HEK293 (cell line): Measurements from ENCODE around the gene PPP1R18.

Experiments
- GLIS1 ChIP-seq: fragments of 450-650 bp; formaldehyde crosslinking; IDR thresholded peaks from 2 replicates; pipeline ENCODE4 v1.5.1; 2016; ENCODE audit warnings: missing biosample characterization, missing genetic modification characterization
- YY2 ChIP-seq: fragments of 450-650 bp; formaldehyde crosslinking; IDR thresholded peaks from 2 replicates; pipeline ENCODE4 v1.5.1; 2016; ENCODE audit warnings: missing biosample characterization, missing genetic modification characterization
- ZBTB17 ChIP-seq: fragments of 450-650 bp; formaldehyde crosslinking; IDR thresholded peaks from 2 replicates; pipeline ENCODE4 v1.5.1; 2016; ENCODE audit warnings: missing biosample characterization, missing genetic modification characterization
- ZBTB20 ChIP-seq: fragments of 450-650 bp; formaldehyde crosslinking; IDR thresholded peaks from 2 replicates; pipeline ENCODE4 v1.5.1; 2016; ENCODE audit warnings: missing biosample characterization, missing genetic modification characterization
- ZFP69B ChIP-seq: fragments of 450-650 bp; formaldehyde crosslinking; IDR thresholded peaks from 2 replicates; pipeline ENCODE4 v1.5.1; 2016; ENCODE audit warnings: missing biosample characterization, missing genetic modification characterization
- ZNF132 ChIP-seq: fragments of 450-650 bp; formaldehyde crosslinking; IDR thresholded peaks from 2 replicates; pipeline ENCODE4 v1.5.1; 2017; ENCODE audit warnings: missing biosample characterization, missing genetic modification characterization, borderline replicate concordance
- ZNF157 ChIP-seq: fragments of 450-650 bp; formaldehyde crosslinking; IDR thresholded peaks from 2 replicates; pipeline ENCODE4 v1.5.1; 2016; ENCODE audit warnings: missing biosample characterization, missing genetic modification characterization
- ZNF174 ChIP-seq: fragments of 450-650 bp; formaldehyde crosslinking; IDR thresholded peaks from 2 replicates; pipeline ENCODE4 v1.5.0; 2017; ENCODE audit warnings: missing biosample characterization, mild to moderate bottlenecking, missing genetic modification characterization
- ZNF2 ChIP-seq: fragments of 450-650 bp; formaldehyde crosslinking; IDR thresholded peaks from 2 replicates; pipeline ENCODE4 v1.5.1; 2016; ENCODE audit warnings: missing biosample characterization, missing genetic modification characterization
- ZNF23 ChIP-seq: fragments of 450-650 bp; formaldehyde crosslinking; IDR thresholded peaks from 2 replicates; pipeline ENCODE4 v1.5.1; 2016; ENCODE audit warnings: missing biosample characterization, missing genetic modification characterization, borderline replicate concordance
- ZNF239 ChIP-seq: fragments of 450-650 bp; formaldehyde crosslinking; IDR thresholded peaks from 2 replicates; pipeline ENCODE4 v1.5.1; 2016; ENCODE audit warnings: missing biosample characterization, missing genetic modification characterization
- ZNF37A ChIP-seq: fragments of 450-650 bp; IDR thresholded peaks from 2 replicates; pipeline ENCODE4 v1.5.1; 2018; ENCODE audit warnings: missing biosample characterization, missing genetic modification characterization
- ZNF404 ChIP-seq: fragments of 450-650 bp; formaldehyde crosslinking; IDR thresholded peaks from 2 replicates; pipeline ENCODE4 v1.5.1; 2017; ENCODE audit warnings: missing biosample characterization, missing genetic modification characterization
- ZNF510 ChIP-seq: fragments of 450-650 bp; formaldehyde crosslinking; IDR thresholded peaks from 2 replicates; pipeline ENCODE4 v1.5.1; 2018; ENCODE audit warnings: mild to moderate bottlenecking, missing genetic modification characterization, missing biosample characterization; ENCODE audit not compliant: insufficient replicate concordance
- ZNF610 ChIP-seq: fragments of 450-650 bp; formaldehyde crosslinking; IDR thresholded peaks from 2 replicates; pipeline ENCODE4 v1.5.1; 2016; ENCODE audit warnings: missing biosample characterization, missing genetic modification characterization, borderline replicate concordance
- ZNF624 ChIP-seq: fragments of 450-650 bp; formaldehyde crosslinking; IDR thresholded peaks from 2 replicates; pipeline ENCODE4 v1.5.1; 2017; ENCODE audit warnings: missing biosample characterization, missing genetic modification characterization
- ZNF626 ChIP-seq: fragments of 450-650 bp; sonication (Bioruptor Pico); formaldehyde crosslinking; IDR thresholded peaks from 2 replicates; pipeline ENCODE4 v1.5.1; 2018; ENCODE audit warnings: missing biosample characterization, missing genetic modification characterization, inconsistent platforms
- ZNF707 ChIP-seq: fragments of 450-650 bp; formaldehyde crosslinking; IDR thresholded peaks from 2 replicates; pipeline ENCODE4 v1.5.1; 2016; ENCODE audit warnings: missing biosample characterization, missing genetic modification characterization
- ZSCAN30 ChIP-seq: fragments of 450-650 bp; IDR thresholded peaks from 2 replicates; pipeline ENCODE4 v1.5.1; 2018; ENCODE audit warnings: missing biosample characterization, mild to moderate bottlenecking, missing genetic modification characterization, moderate library complexity
- TF ChIP-seq, protein P1 (sequence below): fragments of 450-650 bp; formaldehyde crosslinking; IDR thresholded peaks from 2 replicates; pipeline ENCODE4 v1.5.1; 2016; ENCODE audit warnings: missing biosample characterization, missing genetic modification characterization
- TF ChIP-seq, protein P2 (sequence below): fragments of 450-650 bp; formaldehyde crosslinking; IDR thresholded peaks from 2 replicates; pipeline ENCODE4 v1.5.1; 2016; ENCODE audit warnings: missing biosample characterization, missing genetic modification characterization, borderline replicate concordance
- TF ChIP-seq, protein P3 (sequence below): fragments of 450-650 bp; formaldehyde crosslinking; IDR thresholded peaks from 2 replicates; pipeline ENCODE4 v1.5.1; 2016; ENCODE audit warnings: missing biosample characterization, missing genetic modification characterization
- TF ChIP-seq, protein P4 (sequence below): fragments of 450-650 bp; formaldehyde crosslinking; IDR thresholded peaks from 2 replicates; pipeline ENCODE4 v1.5.1; 2016; ENCODE audit warnings: missing biosample characterization, missing genetic modification characterization
- TF ChIP-seq, protein P5 (sequence below): sonication (generic); formaldehyde crosslinking; IDR thresholded peaks from 2 replicates; pipeline ENCODE4 v1.8.1; 2022; ENCODE audit warnings: mild to moderate bottlenecking, moderate library complexity, missing genetic modification reagents
- TF ChIP-seq, protein P6 (sequence below): fragments of 450-650 bp; formaldehyde crosslinking; IDR thresholded peaks from 2 replicates; pipeline ENCODE4 v1.5.1; 2016; ENCODE audit warnings: missing biosample characterization, missing genetic modification characterization
- TF ChIP-seq, protein P7 (sequence below): fragments of 450-650 bp; formaldehyde crosslinking; IDR thresholded peaks from 2 replicates; pipeline ENCODE4; 2016; ENCODE audit warnings: missing biosample characterization, missing genetic modification characterization

The PPP1R18 gene

DNA sequence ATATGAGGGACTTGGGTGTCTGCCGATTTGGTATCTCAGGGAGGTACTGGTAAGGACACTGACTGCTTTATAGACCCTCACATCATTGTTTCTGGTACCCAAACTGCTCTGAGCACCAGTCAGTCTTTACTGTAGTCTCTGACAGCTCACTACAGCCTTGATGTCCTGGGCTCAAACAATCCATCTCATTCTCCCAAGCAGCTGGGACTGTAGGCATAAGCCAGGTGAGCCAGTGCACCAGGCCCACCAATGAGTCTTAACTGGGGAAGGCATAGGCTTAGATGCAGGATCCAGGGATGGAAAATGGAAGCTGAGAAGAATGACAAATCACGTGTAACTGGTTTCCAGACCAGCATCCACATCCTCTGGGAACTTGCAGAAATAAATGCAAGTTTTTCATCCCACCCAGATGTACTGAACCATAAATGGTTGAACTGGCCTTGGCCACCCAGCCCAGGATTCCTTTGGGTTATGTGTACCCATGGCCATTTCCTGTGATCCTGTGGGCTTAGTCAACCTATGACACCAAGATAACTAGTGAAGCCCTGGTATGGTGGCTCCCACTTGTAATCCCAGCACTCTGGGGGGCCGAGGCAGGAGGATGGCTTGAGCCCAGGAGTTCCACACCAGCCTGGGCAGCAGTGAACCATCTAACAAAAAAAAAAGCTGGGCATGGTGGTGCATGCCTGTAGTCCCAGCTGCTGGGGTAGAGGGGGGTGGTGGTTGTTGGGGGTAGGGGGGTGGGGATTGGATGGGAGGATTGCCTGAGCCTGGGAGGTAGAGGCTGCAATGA, 39.5 kb upstream of the PPP1R18 start (continued):
- peak; percentile 45; the same call in 1 of the 2 replicates for TF ChIP-seq ZNF2
- no peak for TF ChIP-seq ZNF174 (tag by site-specific recombination)
- TF ChIP-seq, protein P1, sequence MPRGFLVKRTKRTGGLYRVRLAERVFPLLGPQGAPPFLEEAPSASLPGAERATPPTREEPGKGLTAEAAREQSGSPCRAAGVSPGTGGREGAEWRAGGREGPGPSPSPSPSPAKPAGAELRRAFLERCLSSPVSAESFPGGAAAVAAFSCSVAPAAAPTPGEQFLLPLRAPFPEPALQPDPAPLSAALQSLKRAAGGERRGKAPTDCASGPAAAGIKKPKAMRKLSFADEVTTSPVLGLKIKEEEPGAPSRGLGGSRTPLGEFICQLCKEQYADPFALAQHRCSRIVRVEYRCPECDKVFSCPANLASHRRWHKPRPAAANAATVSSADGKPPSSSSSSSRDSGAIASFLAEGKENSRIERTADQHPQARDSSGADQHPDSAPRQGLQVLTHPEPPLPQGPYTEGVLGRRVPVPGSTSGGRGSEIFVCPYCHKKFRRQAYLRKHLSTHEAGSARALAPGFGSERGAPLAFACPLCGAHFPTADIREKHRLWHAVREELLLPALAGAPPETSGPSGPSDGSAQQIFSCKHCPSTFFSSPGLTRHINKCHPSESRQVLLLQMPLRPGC: 0 out of 2 replicates have a peak, but pooled peaks have one; percentile 20
- TF ChIP-seq, protein P2, sequence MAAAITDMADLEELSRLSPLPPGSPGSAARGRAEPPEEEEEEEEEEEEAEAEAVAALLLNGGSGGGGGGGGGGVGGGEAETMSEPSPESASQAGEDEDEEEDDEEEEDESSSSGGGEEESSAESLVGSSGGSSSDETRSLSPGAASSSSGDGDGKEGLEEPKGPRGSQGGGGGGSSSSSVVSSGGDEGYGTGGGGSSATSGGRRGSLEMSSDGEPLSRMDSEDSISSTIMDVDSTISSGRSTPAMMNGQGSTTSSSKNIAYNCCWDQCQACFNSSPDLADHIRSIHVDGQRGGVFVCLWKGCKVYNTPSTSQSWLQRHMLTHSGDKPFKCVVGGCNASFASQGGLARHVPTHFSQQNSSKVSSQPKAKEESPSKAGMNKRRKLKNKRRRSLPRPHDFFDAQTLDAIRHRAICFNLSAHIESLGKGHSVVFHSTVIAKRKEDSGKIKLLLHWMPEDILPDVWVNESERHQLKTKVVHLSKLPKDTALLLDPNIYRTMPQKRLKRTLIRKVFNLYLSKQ (tag by site-specific recombination): no peak
- no peak for TF ChIP-seq ZNF23 (tag by site-specific recombination)
- no peak for TF ChIP-seq ZNF510
- no peak for TF ChIP-seq ZNF626 (tag by site-specific recombination)
- TF ChIP-seq ZNF707 (tag by site-specific recombination): no peak
- TF ChIP-seq ZSCAN30 (tag by site-specific recombination): peak; percentile 25; the same call in 1 of the 2 replicates
- TF ChIP-seq, protein P3, sequence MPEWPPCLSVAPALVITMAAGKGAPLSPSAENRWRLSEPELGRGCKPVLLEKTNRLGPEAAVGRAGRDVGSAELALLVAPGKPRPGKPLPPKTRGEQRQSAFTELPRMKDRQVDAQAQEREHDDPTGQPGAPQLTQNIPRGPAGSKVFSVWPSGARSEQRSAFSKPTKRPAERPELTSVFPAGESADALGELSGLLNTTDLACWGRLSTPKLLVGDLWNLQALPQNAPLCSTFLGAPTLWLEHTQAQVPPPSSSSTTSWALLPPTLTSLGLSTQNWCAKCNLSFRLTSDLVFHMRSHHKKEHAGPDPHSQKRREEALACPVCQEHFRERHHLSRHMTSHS (tag by site-specific recombination): no peak
- peak; percentile 35 for TF ChIP-seq GLIS1 (tag by site-specific recombination)
- TF ChIP-seq ZBTB20: no peak
- TF ChIP-seq ZNF404 (tag by site-specific recombination): no peak
- TF ChIP-seq YY2 (tag by site-specific recombination): no peak
- TF ChIP-seq, protein P4, sequence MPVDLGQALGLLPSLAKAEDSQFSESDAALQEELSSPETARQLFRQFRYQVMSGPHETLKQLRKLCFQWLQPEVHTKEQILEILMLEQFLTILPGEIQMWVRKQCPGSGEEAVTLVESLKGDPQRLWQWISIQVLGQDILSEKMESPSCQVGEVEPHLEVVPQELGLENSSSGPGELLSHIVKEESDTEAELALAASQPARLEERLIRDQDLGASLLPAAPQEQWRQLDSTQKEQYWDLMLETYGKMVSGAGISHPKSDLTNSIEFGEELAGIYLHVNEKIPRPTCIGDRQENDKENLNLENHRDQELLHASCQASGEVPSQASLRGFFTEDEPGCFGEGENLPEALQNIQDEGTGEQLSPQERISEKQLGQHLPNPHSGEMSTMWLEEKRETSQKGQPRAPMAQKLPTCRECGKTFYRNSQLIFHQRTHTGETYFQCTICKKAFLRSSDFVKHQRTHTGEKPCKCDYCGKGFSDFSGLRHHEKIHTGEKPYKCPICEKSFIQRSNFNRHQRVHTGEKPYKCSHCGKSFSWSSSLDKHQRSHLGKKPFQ (tag by site-specific recombination): no peak
- no peak for TF ChIP-seq ZFP69B
- no peak for TF ChIP-seq ZNF157 (tag by site-specific recombination)
- TF ChIP-seq ZNF239 (tag by site-specific recombination): no peak
- TF ChIP-seq ZNF132 (tag by site-specific recombination): no peak
- TF ChIP-seq ZNF624 (tag by site-specific recombination): no peak
- TF ChIP-seq ZNF37A (tag by site-specific recombination): no peak
- TF ChIP-seq, protein P5, sequence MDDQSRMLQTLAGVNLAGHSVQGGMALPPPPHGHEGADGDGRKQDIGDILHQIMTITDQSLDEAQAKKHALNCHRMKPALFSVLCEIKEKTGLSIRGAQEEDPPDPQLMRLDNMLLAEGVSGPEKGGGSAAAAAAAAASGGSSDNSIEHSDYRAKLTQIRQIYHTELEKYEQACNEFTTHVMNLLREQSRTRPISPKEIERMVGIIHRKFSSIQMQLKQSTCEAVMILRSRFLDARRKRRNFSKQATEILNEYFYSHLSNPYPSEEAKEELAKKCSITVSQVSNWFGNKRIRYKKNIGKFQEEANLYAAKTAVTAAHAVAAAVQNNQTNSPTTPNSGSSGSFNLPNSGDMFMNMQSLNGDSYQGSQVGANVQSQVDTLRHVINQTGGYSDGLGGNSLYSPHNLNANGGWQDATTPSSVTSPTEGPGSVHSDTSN (CRISPR knock-in tag): no peak
- TF ChIP-seq, protein P6, sequence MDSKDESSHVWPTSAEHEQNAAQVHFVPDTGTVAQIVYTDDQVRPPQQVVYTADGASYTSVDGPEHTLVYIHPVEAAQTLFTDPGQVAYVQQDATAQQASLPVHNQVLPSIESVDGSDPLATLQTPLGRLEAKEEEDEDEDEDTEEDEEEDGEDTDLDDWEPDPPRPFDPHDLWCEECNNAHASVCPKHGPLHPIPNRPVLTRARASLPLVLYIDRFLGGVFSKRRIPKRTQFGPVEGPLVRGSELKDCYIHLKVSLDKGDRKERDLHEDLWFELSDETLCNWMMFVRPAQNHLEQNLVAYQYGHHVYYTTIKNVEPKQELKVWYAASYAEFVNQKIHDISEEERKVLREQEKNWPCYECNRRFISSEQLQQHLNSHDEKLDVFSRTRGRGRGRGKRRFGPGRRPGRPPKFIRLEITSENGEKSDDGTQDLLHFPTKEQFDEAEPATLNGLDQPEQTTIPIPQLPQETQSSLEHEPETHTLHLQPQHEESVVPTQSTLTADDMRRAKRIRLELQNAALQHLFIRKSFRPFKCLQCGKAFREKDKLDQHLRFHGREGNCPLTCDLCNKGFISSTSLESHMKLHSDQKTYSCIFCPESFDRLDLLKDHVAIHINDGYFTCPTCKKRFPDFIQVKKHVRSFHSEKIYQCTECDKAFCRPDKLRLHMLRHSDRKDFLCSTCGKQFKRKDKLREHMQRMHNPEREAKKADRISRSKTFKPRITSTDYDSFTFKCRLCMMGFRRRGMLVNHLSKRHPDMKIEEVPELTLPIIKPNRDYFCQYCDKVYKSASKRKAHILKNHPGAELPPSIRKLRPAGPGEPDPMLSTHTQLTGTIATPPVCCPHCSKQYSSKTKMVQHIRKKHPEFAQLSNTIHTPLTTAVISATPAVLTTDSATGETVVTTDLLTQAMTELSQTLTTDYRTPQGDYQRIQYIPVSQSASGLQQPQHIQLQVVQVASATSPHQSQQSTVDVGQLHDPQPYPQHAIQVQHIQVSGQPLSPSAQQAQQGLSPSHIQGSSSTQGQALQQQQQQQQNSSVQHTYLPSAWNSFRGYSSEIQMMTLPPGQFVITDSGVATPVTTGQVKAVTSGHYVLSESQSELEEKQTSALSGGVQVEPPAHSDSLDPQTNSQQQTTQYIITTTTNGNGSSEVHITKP (tag by site-specific recombination): no peak
- peak; percentile 82; the same call in 1 of the 2 replicates for TF ChIP-seq ZBTB17 (tag by site-specific recombination)
- TF ChIP-seq, protein P7, sequence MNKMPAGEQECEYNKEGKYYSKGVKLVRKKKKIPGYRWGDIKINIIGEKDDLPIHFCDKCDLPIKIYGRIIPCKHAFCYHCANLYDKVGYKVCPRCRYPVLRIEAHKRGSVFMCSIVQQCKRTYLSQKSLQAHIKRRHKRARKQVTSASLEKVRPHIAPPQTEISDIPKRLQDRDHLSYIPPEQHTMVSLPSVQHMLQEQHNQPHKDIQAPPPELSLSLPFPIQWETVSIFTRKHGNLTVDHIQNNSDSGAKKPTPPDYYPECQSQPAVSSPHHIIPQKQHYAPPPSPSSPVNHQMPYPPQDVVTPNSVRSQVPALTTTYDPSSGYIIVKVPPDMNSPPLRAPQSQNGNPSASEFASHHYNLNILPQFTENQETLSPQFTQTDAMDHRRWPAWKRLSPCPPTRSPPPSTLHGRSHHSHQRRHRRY (tag by site-specific recombination): no peak
- TF ChIP-seq ZNF610 (tag by site-specific recombination): no peak
